Astrocyte of the spinal cord (primary cell): ENCODE measurements around the gene PCDHA6.
A peak's percentile ranks its signal among the peaks of the same experiment; 100 is the strongest.
"Not testable (repeated sequence)": the region's sequence is repeated elsewhere in the genome, so short reads cannot be mapped to it uniquely, and the experiment has no call there.

Experiments used
- DNase-seq: peaks from one replicate; pipeline ENCODE4 v3.0.0; 2011; ENCODE audit warnings: low read depth, low spot score
- H3K4me3 ChIP-seq: 2 replicates; pipeline ENCODE4 v1.5.1; 2011; ENCODE audit warnings: low read depth, mild to moderate bottlenecking, low read length, moderate library complexity
- CTCF ChIP-seq: IDR thresholded peaks from 2 replicates; pipeline ENCODE4 v1.5.1; 2012; ENCODE audit warnings: low read depth, mild to moderate bottlenecking, low read length, inconsistent platforms
- in situ Hi-C: cut with HindIII; loops from 2 replicates; pipeline ENCODE4 v1.10.0; 2017; ENCODE audit warnings: low sequenced_read_pairs

Gene PCDHA6

GRCh38 chr5:140823475-140823874, 4.3 kb upstream of the PCDHA6 start:
- in situ Hi-C loops = no loop called here

GRCh38 chr5:140828362-140828737, 590 bp downstream of the PCDHA6 start:
- in situ Hi-C loops = no loop called here
- DNase-seq = no peak
- no peak for TF ChIP-seq CTCF
- H3K4me3 ChIP-seq = no peak overlapping the region

More at GRCh38 chr5:140823475-140823874, 4.3 kb upstream of the PCDHA6 start:
- no peak for DNase-seq
- H3K4me3 ChIP-seq = no peak overlapping the region
- TF ChIP-seq CTCF = no peak

GRCh38 chr5:140829511-140830501, 2.0 kb downstream of the PCDHA6 start:
- DNase-seq, in situ Hi-C loops, H3K4me3 ChIP-seq: not testable (repeated sequence)

- H3K4me3 ChIP-seq = no peak within 1 kb of the TSS
- peak; percentile 7 for DNase-seq
- no peak for TF ChIP-seq CTCF
- in situ Hi-C loops = no loop called here
These were observed 6.2 kb downstream of the PCDHA6 start, which contains the start of gene PCDHA7 for GRCh38 chr5:140833993-140834392. Gene PCDHA7, plus strand, starts transcription at chr5:140834269. Its CDS starts 115 bp downstream, at chr5:140834384.

GRCh38 chr5:140834439-140835008, 6.8 kb downstream of the PCDHA6 start:
- DNase-seq, in situ Hi-C loops, H3K4me3 ChIP-seq: not testable (repeated sequence)

GRCh38 chr5:140835622-140836510, 8.1 kb downstream of the PCDHA6 start:
- DNase-seq = no peak
- H3K4me3 ChIP-seq = no peak overlapping the region
- in situ Hi-C loops = no loop called here
- no peak for TF ChIP-seq CTCF
